ENCODE results near the gene HERC6.

- no peak for TF ChIP-seq USF1 (CRISPR knock-in tag; IDR thresholded peaks at IDR 0.05)
- no peak for TF ChIP-seq SIN3A (IDR thresholded peaks at IDR 0.05; ENCODE audit: borderline replicate concordance in 2 of 2, control insufficient read depth in 1 of 2, low read depth in 2 of 2, low read length in 2 of 2)
- no peak for TF ChIP-seq E2F1 (CRISPR knock-in tag; IDR thresholded peaks at IDR 0.05)
- no peak for TF ChIP-seq GTF2F1 (IDR thresholded peaks at IDR 0.05; ENCODE audit: low read depth, low read length)
- TF ChIP-seq PML (IDR thresholded peaks at IDR 0.05; ENCODE audit: low read length): no peak
- no peak for TF ChIP-seq CREB1 (IDR thresholded peaks at IDR 0.05)
- no peak for TF ChIP-seq CREB1 (CRISPR knock-in tag; IDR thresholded peaks at IDR 0.05)
- TF ChIP-seq EZH2 (IDR thresholded peaks at IDR 0.05; ENCODE audit: borderline replicate concordance, low read depth, low read length): no peak
Measured at GRCh38 chr4:88451205-88451604, 72.6 kb downstream of the HERC6 start.
